NCI-H1694 (cell line): ENCODE measurements around the gene CNEP1R1.
"Not testable (repeated sequence)": the region's sequence is repeated elsewhere in the genome, so short reads cannot be mapped to it uniquely, and the experiment has no call there.

Experiments used
- DNase-seq: peaks from one replicate; lab custom pipeline; 2025; lab: John Stamatoyannopoulos, UW

CNEP1R1 gene, protein sequence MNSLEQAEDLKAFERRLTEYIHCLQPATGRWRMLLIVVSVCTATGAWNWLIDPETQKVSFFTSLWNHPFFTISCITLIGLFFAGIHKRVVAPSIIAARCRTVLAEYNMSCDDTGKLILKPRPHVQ

GRCh38 chr16:50024684-50025536, at the start of gene CNEP1R1:
Gene CNEP1R1, plus strand, starts transcription at chr16:50025225. Its CDS starts 91 bp downstream, at chr16:50025316.
- peak; percentile 90 for DNase-seq

DNA sequence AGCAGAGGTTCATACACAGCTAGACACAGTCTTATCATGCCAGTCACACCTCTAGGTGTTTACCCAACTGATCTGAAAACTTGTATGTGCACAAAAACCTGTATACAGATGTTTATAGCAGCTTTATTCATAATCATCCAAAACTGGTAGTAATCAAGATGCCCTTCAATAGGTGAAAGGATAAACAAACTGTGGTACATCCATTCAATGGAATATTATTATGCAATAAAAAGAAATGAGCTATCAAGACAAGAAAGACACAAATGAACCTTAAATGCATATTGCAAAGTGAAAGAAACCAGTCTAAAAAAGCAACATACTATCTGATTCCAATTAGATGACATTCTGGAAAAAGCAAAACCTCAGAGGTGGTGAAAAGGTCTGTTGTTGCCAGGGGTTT, 47.6 kb upstream of the CNEP1R1 start:
- DNase-seq, result no peak

GRCh38 chr16:49978569-49979326, 46.3 kb upstream of the CNEP1R1 start:
- no peak for DNase-seq

DNA sequence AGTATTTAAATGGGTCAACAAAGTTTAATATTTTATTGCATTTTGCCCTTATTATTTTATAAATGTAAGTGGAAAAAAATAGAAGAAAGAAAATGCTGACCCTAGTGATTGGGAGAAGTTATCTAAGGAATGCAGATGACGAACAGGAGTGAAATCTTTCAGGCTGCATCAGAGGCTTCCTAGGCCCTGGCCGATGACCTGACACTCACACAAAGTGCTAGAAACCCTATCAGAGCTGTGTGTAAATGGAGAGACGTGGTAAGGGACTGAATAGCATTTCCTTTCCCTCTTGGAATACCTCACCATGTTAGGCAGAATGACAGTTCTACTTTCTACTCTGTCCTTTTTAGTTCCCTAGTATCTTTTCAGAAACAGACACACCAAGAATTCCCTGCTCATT, 44.9 kb upstream of the CNEP1R1 start:
- no peak for DNase-seq

DNA sequence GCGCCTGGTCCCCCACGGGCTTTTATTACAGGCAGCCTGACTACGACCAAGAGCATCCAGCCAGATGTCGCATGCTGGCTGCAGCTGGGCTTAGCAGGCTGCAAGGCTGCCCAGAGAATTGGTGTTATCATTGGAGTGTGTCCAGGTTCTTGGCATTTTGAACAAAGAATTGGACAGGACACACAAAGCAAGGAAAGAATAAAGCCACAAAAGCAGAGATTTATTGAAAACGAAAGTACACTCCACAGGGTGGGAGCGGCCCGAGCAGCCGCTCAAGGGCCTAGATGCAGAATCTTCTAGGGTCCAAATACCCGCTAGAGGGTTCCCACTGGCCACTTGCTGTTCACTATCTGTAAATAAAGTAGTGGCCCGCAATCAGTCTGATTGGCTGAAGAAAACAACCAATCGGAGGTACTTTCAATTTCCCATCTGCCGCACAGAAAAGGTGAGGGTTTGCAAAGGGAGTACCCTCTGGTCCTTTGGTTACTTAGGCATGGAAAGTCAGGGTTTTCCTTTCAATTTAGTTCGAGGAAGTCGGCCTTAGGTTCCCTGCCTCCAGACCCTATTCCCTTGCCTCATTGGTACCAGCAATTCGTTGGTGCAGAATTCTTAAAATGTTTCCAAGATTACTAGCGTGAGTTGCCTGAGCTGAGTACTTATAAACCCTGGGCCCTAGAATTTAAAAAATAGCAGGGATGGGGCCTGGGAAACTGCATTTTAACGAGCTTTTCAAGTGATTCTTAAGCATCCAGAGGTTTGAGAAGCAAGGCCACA, 38.5 kb upstream of the CNEP1R1 start:
- DNase-seq, result no peak

- DNase-seq, result no peak
These were observed 37.6 kb upstream of the CNEP1R1 start for GRCh38 chr16:49987381-49987780.

- no peak for DNase-seq
These were observed 32.2 kb upstream of the CNEP1R1 start for GRCh38 chr16:49992825-49993224.

DNA sequence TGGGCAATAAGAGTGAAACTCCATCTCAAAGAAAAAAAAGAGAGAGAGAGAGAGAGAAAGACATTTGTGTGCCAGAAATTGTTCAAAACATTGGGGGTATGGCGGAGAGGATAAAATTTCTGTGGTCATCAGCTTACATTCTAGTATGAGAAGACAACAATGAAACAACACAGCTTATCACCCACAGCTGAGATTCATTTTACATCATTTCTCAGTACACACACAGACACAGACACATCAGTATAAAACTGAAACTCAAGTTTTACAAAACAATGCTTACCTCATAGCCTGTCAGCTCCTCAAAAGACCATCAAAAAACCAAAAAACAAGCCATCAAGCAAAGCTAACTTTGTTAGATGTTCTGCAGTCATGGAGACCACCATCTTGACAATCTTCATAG, 31.4 kb upstream of the CNEP1R1 start:
- DNase-seq, result no peak

DNA sequence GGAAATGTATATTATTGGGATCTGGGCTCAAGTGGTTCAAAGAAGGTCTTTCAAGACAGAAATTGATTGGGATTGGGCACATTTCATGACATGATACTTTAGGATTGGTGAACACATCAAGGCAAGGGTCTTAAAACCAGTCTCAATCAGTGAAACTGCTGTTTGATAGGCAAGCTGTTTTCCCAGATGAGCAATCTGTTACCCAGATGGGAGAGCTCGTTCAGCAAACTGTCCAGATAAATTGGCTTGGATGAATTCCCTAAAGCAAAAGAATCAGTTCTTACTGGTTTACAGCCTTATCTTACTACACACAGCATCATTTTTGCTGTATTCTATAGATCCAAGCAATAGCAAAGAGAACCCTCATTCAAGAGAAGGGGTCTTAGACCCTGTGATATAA, 31.0 kb upstream of the CNEP1R1 start:
- peak; percentile 15 for DNase-seq

DNA sequence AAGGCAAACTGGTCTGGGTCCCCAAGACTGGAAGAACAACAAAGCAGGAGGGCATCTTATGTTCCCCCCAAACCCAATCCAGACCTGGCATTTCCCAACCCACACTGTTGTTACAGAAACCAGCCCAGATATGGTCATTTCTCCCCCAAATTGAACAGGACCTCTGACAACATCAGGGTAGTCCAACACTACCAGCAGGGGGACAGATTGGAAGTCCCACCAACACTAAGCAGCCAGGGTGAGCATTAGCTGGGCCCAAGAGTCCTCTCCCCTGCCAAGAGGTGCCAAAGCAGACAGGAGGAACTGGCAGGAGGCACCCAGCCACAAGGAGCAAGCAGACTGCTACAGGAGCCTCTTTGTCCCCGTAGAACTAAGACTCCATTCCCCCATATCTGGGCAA, 29.3 kb upstream of the CNEP1R1 start:
- DNase-seq, result no peak

GRCh38 chr16:49997721-49998251, 27.2 kb upstream of the CNEP1R1 start:
- no peak for DNase-seq

DNA sequence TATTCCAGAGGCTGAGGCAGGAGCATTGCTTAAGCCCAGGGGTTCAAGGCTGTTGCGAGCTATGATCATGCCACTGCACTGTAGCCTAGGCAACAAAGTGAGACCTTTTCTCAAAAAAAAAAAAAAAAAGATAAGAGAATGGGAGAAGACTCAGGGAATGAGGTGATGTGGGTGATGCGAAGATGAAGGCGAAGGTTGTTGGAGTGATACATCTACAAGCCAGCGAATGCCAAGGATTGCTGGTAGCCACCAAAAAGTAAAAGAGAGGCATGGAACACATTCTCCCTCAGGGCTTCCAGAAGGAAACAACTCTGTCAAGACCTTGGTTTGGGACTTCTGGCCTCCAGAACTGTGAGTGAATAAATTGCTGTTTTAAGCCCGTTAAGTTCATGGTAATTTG, 26.0 kb upstream of the CNEP1R1 start:
- DNase-seq, result no peak

DNA sequence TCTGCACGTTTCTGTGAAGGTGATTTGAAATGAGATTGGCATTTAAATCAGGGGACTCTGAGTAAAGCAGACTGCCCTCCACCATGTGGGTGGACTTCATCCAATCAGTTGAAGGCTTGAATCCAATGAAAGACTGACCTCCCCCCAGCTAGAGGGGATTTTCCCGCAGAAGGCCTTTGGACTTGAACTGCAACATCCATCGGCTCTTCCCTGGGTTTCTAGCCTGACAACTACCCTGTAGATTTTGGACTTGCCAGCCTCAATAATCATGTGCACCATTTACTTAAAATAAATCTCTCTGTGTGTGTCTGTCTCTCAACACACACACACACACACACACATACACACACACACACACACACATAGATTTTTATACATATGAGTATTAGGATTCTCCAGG, 23.9 kb upstream of the CNEP1R1 start:
- DNase-seq, result no peak

GRCh38 chr16:50002190-50002589, 22.8 kb upstream of the CNEP1R1 start:
- no peak for DNase-seq

DNA sequence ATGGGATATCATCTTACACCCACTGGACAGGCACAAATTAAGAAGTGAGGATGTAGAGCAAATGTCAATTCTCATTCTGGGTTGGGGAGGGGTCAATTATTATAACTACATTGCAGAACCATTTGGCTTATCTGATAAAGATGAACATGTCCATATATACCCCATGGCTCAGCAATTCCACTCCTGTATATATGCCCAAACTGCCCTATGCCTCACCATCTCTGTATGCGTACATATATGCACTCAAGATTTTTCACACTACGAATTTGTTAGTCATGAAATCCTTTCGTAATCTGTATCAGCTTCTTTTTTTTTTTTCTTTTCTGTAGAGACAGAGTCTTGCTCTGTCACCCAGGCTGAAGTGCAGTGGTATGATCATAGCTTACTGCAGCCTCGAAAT, 20.8 kb upstream of the CNEP1R1 start:
- no peak for DNase-seq

GRCh38 chr16:50006964-50007363, 18.1 kb upstream of the CNEP1R1 start:
- DNase-seq, result no peak

GRCh38 chr16:50007744-50008143, 17.3 kb upstream of the CNEP1R1 start:
- no peak for DNase-seq

DNA sequence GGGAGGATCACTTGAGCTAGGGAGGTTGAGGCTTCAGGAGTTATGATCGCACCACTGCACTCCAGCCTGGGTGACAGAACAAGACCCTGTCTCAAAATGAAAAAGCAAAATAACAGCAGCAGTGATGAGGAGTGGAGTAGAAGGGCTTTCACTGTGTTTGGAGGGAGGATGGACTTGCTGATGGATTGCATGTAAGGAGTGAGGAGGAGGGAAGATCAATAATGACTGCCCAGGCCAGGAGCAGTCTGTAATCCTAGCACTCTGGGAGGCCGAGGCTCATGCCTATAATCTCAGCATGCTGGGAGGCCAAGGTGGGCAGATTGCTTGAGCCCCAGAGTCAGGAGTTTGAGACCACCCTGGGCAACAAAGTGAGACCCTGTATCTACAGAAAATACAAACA, 14.8 kb upstream of the CNEP1R1 start:
- no peak for DNase-seq

- DNase-seq, result no peak
These were observed 13.3 kb upstream of the CNEP1R1 start for GRCh38 chr16:50011707-50012106.

DNA sequence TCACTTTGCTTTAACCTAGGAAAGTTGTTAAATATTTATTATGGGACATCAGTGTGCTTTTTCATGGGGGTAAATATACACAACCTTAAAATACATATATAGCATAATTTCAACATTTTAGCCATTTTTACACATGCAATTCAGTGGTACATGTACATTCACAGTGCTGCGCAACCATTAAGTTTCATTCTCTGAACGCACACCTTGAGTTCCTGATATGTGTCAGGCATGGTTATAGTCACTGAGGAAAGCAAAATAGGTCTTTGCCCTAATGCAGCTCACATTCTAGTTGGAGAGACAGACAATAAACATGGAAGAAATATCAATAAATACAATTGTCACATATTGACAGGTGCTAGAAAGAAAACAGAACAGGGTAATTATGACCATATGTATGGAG, 12.8 kb upstream of the CNEP1R1 start:
- DNase-seq, result no peak

DNA sequence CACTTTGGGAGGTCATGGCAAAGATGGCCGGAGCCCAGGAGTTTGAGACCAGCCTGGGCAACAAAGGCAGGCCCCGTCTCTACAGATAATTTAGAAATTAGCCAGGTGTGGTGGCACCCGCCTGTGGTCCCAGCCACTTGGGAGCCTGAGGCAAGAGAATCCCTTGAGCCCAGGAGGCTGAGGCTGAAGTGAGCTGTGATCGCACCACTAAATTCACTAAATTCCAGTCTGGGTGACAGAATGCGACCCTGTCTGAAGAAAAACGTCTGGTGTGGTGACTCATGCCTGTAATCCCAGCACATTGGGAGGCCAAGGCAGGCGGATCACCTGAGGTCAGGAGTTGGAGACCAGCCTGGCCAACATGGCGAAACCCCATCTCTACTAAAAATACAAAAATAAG, 10.8 kb upstream of the CNEP1R1 start:
- DNase-seq, result not testable (repeated sequence)

- no peak for DNase-seq
These were observed 9.4 kb upstream of the CNEP1R1 start for GRCh38 chr16:50015631-50016030.
